PC-3 (cell line): Measurements from ENCODE around the gene KHK. TPM values are rescaled to one million over a fixed set of nuclear protein-coding genes. Genes with fewer than 3 reads are reported as not detected.

Experiments
- ATAC-seq: fragments of 200-7000 bp; cut with Tn5 transposase; 2 replicates; pipeline ENCODE4 v1.9.1; 2020; ENCODE audit warnings: mild to moderate bottlenecking, moderate library complexity
- BruUV-seq: library from RNA; stranded (reverse); fragments of 400-500 nt; replicated peaks from 2 replicates; lab custom pipeline; 2021; lab: Mats Ljungman, UMichigan
- CTCF ChIA-PET: fragments of 300-600 bp; sonication (Branson Sonifier 250); formaldehyde crosslinking; loops from one replicate; lab custom pipeline; 2022; ENCODE audit warnings: antibody characterized with exemption; lab: Charles Lee
- POLR2A ChIA-PET: fragments of 300-600 bp; sonication (Branson Sonifier 250); formaldehyde crosslinking; loops from one replicate; lab custom pipeline; 2022; ENCODE audit warnings: antibody characterized with exemption; ENCODE audit not compliant: unreplicated experiment; lab: Charles Lee
- DNase-seq: peaks from one replicate; pipeline ENCODE4 v3.0.0-alpha.2; 2015
- H2AFZ ChIP-seq: fragments of 300-600 bp; sonication (generic); 2 replicates; pipeline ENCODE4 v1.6.0; 2016; ENCODE audit warnings: antibody characterized with exemption, low read length
- H3F3A ChIP-seq: fragments of 300-600 bp; sonication (generic); one replicate; pipeline ENCODE4 v1.6.0; 2017; ENCODE audit warnings: antibody characterized with exemption, low read length, control low read depth, mild to moderate bottlenecking; ENCODE audit not compliant: unreplicated experiment
- H3K27ac ChIP-seq: fragments of 300-600 bp; sonication (generic); 2 replicates; pipeline ENCODE4 v1.5.1; 2016; ENCODE audit warnings: mild to moderate bottlenecking, low read length
- H3K27me3 ChIP-seq: fragments of 300-600 bp; sonication (generic); 2 replicates; pipeline ENCODE4 v1.6.1; 2016; ENCODE audit warnings: low read length, mixed read lengths
- H3K36me3 ChIP-seq: fragments of 300-600 bp; sonication (generic); 2 replicates; pipeline ENCODE4 v1.6.1; 2016; ENCODE audit warnings: low read depth, mixed run types, low read length, mixed read lengths
- H3K4me1 ChIP-seq: fragments of 300-600 bp; sonication (generic); 2 replicates; pipeline ENCODE4 v1.5.1; 2016; ENCODE audit warnings: low read length; ENCODE audit not compliant: insufficient read depth
- H3K4me2 ChIP-seq: fragments of 300-600 bp; sonication (generic); 2 replicates; pipeline ENCODE4 v1.6.0; 2016; ENCODE audit warnings: low read length
- H3K4me3 ChIP-seq: fragments of 300-600 bp; sonication (generic); 2 replicates; pipeline ENCODE4 v1.5.1; 2016; ENCODE audit warnings: mild to moderate bottlenecking, low read length, mixed read lengths
- H3K79me2 ChIP-seq: fragments of 300-600 bp; sonication (generic); 2 replicates; pipeline ENCODE4 v1.6.1; 2017; ENCODE audit warnings: low read length, mixed read lengths
- H3K9ac ChIP-seq: fragments of 300-600 bp; sonication (generic); 2 replicates; pipeline ENCODE4 v1.6.0; 2016; ENCODE audit warnings: mild to moderate bottlenecking, low read length
- H3K9me2 ChIP-seq: fragments of 300-600 bp; sonication (generic); replicated peaks from 2 replicates; pipeline ENCODE4 v1.6.1; 2016; ENCODE audit warnings: mixed run types, low read length, mixed read lengths
- H3K9me3 ChIP-seq: fragments of 300-600 bp; sonication (generic); 2 replicates; pipeline ENCODE4 v1.6.1; 2016; ENCODE audit warnings: low read length, mixed read lengths
- H4K20me1 ChIP-seq: fragments of 300-600 bp; sonication (generic); 2 replicates; pipeline ENCODE4 v1.6.1; 2016; ENCODE audit warnings: low read length, mixed read lengths
- EZH2 ChIP-seq: fragments of 300-600 bp; sonication (generic); IDR thresholded peaks from one replicate; pipeline ENCODE4 v1.6.1; 2017; ENCODE audit warnings: antibody characterized with exemption, mild to moderate bottlenecking, low read length; ENCODE audit not compliant: unreplicated experiment
- EZH2phosphoT487 ChIP-seq: fragments of 300-600 bp; sonication (generic); IDR thresholded peaks from 2 replicates; pipeline ENCODE4 v1.6.1; 2018; ENCODE audit warnings: mild to moderate bottlenecking, antibody characterized with exemption, low read length, borderline replicate concordance
- intact Hi-C: fragments of 100-400 bp; cut with micrococcal nuclease; formaldehyde crosslinking; loops from 2 replicates; pipeline ENCODE4 v1.9.0; 2023
- total RNA-seq: library from RNA; depleted of rRNA; stranded (reverse); fragments of >200 nt; gene quantifications from 2 replicates; pipeline ENCODE4 v1.2.3, GENCODE V29; 2014
- TF ChIP-seq, protein P1 (sequence below): fragments of 300-600 bp; sonication (generic); conservative IDR thresholded peaks from 2 replicates; pipeline ENCODE4 v1.5.1; 2017; ENCODE audit warnings: antibody characterized with exemption, low read depth, mild to moderate bottlenecking, low read length

The KHK gene
- total RNA-seq, 1 experiment from 2014 or later = 11.0 TPM

DNA sequence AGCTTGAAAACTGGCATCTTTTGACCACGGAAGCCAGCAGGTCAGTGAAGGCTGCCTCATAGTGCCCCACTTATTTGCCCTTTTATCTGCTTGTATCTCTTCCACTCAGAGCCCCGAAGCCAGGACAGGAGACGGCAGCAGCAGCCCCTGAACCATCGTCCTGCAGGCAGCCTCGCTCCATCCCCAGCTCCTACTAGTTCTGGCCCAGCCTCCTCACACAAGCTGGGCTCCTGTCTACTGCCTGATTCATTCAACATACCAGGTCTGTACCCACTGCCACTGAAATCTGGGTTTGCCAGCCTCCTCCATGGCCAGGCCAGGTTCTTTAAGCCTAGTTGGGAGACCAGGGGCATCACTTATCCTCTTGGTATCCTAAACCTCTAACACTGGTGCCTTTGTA lies 19.2 kb upstream of the KHK start:
- no peak overlapping the region for H3K27ac ChIP-seq
- no peak overlapping the region for H3K4me2 ChIP-seq
- BruUV-seq = no TSS peak
- H3K4me3 ChIP-seq = no peak overlapping the region
- H3K9me3 ChIP-seq = no peaks in the 10 kb centered on the region
- ChIA-PET POLR2A (no interaction called here), CTCF (no interaction called here)
- no peak overlapping the region for H3K9ac ChIP-seq
- TF ChIP-seq EZH2phosphoT487 = no peak
- TF ChIP-seq, protein P1, sequence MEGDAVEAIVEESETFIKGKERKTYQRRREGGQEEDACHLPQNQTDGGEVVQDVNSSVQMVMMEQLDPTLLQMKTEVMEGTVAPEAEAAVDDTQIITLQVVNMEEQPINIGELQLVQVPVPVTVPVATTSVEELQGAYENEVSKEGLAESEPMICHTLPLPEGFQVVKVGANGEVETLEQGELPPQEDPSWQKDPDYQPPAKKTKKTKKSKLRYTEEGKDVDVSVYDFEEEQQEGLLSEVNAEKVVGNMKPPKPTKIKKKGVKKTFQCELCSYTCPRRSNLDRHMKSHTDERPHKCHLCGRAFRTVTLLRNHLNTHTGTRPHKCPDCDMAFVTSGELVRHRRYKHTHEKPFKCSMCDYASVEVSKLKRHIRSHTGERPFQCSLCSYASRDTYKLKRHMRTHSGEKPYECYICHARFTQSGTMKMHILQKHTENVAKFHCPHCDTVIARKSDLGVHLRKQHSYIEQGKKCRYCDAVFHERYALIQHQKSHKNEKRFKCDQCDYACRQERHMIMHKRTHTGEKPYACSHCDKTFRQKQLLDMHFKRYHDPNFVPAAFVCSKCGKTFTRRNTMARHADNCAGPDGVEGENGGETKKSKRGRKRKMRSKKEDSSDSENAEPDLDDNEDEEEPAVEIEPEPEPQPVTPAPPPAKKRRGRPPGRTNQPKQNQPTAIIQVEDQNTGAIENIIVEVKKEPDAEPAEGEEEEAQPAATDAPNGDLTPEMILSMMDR = no peak
- TF ChIP-seq EZH2 = no peak
- H3K4me1 ChIP-seq = peaks cover 12% of the 10 kb centered on the region
- DNase-seq (no peak), ATAC-seq (no peak)
- no peaks in the 10 kb centered on the region for H4K20me1 ChIP-seq
- H2AFZ ChIP-seq = no peak overlapping the region
- no peaks in the 10 kb centered on the region for H3F3A ChIP-seq
- intact Hi-C loops = no loop called here
- peaks cover 38% of the 10 kb centered on the region for H3K79me2 ChIP-seq
- no peaks in the 10 kb centered on the region for H3K9me2 ChIP-seq
- H3K36me3 ChIP-seq = peaks cover 17% of the 10 kb centered on the region
- H3K27me3 ChIP-seq = no peaks in the 10 kb centered on the region

DNA sequence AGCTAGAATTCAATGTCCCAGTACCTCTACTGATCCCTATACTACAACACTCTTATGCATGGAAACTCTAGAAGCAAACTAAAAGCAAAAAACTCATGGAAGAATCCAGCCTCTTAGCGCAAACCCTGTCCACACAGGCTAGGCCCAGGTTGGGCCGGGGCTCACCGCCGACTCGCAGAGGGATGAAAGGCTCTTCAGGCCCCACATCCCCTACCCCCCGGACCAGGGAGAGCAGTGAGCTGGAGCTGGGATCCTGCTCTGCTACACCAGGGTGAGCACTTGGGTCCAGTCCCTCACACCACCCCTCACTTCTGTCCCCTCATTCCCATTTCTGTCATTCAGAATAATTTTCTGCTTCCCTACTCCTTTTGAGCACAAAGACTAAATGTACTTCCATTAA lies 17.1 kb upstream of the KHK start:
- POLR2A ChIA-PET = no interaction called here
- no peak overlapping the region for H3K27ac ChIP-seq
- CTCF ChIA-PET = no interaction called here
- DNase-seq = no peak
- peaks cover 38% of the 10 kb centered on the region for H3K79me2 ChIP-seq
- no peak overlapping the region for H3K9ac ChIP-seq
- peaks cover 17% of the 10 kb centered on the region for H3K36me3 ChIP-seq
- peak overlapping the region; percentile 95 for H3K4me2 ChIP-seq
- no peak overlapping the region for H2AFZ ChIP-seq
- H3K4me3 ChIP-seq = no peak overlapping the region
- no peaks in the 10 kb centered on the region for H4K20me1 ChIP-seq
- intact Hi-C loops = no loop called here
- no peak for ATAC-seq
- BruUV-seq = no TSS peak
- peaks cover 12% of the 10 kb centered on the region for H3K4me1 ChIP-seq
- no peaks in the 10 kb centered on the region for H3K27me3 ChIP-seq
- TF ChIP-seq EZH2 (no peak), EZH2phosphoT487 (no peak)
- TF ChIP-seq, protein P1 = no peak
- H3K9me2 ChIP-seq = no peaks in the 10 kb centered on the region
- no peaks in the 10 kb centered on the region for H3F3A ChIP-seq
- no peaks in the 10 kb centered on the region for H3K9me3 ChIP-seq

DNA sequence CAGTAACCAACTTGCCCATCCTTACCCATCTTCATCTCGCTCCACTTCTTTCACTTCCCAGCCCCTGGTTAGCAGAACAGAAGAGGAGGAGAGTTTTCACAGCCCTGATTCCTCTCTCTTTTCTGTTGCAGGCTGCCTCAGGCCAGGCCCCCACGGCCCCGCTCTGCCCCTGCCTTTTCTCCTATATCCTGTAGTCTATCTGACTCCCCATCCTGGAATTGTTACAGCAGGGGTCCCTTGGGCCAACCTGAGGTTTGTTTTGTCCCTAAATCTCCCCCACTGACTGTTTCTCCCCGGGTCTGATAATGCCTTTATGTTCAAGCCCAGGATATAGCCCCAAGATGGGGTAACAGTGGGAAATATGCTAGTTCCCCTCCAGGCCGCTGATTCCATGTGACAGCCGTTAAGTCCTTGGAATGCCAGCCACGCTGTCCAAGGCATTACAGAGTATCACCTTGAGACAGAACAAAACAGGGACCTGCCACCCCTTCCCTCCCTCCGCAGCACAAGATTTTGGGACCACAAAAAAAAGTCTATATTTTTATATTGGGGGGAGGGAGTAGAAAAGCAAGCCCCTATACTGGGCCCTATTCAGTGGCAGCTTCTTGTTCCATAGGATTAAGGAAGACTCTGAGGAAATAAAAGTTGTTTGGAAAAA lies 16.5 kb upstream of the KHK start:
- TF ChIP-seq EZH2phosphoT487 = no peak
- TF ChIP-seq, protein P1 = no peak
- Histone ChIP-seq H3K9ac (peak overlapping the region; percentile 96), H3K4me3 (peak overlapping the region; percentile 86), H2AFZ (no peak overlapping the region), H3K79me2 (peaks cover 38% of the 10 kb centered on the region), H3K4me2 (peak overlapping the region; percentile 95), H3K9me3 (no peaks in the 10 kb centered on the region), H3F3A (no peaks in the 10 kb centered on the region), H3K4me1 (peaks cover 12% of the 10 kb centered on the region), H4K20me1 (no peaks in the 10 kb centered on the region), H3K27ac (no peak overlapping the region), H3K27me3 (no peaks in the 10 kb centered on the region), H3K36me3 (peaks cover 14% of the 10 kb centered on the region), H3K9me2 (no peaks in the 10 kb centered on the region)
- ATAC-seq (no peak), DNase-seq (no peak)
- ChIA-PET CTCF (no interaction called here), POLR2A (no interaction called here)
- BruUV-seq = no TSS peak
- intact Hi-C loops = no loop called here
